Vagina (tissue), 2 donors: ENCODE measurements around the gene SHISA5.

Source experiments
- CTCF ChIP-seq, 3 experiments: fragments of 450-650 bp in 2 of 3; fragments of 200-600 bp in 1 of 3; sonication (generic) in 1 of 3; IDR thresholded peaks; one replicate each; pipeline ENCODE4 v1.5.1; 2017 to 2019; ENCODE audit warnings: antibody characterized with exemption in 3 of 3, mild to moderate bottlenecking in 2 of 3, moderate library complexity in 2 of 3
- POLR2AphosphoS5 ChIP-seq, 2 donors: sonication (generic); formaldehyde crosslinking; IDR thresholded peaks; one replicate each; pipeline ENCODE4 v1.9.0; 2017; ENCODE audit warnings: antibody characterized with exemption in 2 of 2, mild to moderate bottlenecking in 2 of 2, low read depth in 1 of 2; ENCODE audit not compliant: insufficient read depth in 1 of 2

GRCh38 chr3:48538451-48538850 lies 34.5 kb upstream of the SHISA5 start:
- TF ChIP-seq CTCF (IDR thresholded peaks at IDR 0.05), result no peak
- TF ChIP-seq POLR2AphosphoS5 (IDR thresholded peaks at IDR 0.05; ENCODE audit: insufficient read depth in 1 of 2, low read depth in 1 of 2), result no peak
